A375 (cell line): ENCODE measurements around the gene COA3. TPM values are rescaled to one million over a fixed set of nuclear protein-coding genes. Genes with fewer than 3 reads are reported as not detected.

Source experiments
- small RNA-seq: library from RNA; depleted of rRNA; stranded (forward); fragments of <200 nt; gene quantifications from one replicate; pipeline ENCODE3, GENCODE V24; 2014
- total RNA-seq: library from RNA; depleted of rRNA; stranded (reverse); fragments of >200 nt; shearing (Covaris generic); gene quantifications from 2 replicates; pipeline ENCODE4 v1.2.3, GENCODE V29; 2014; rRNA removed

COA3 gene
- total RNA-seq, result 67.6 and 71.2 TPM in 2 replicates

GRCh38 chr17:42798383-42799380, at the start of gene COA3, which contains the start of gene CNTD1:
TSS of gene COA3 (minus strand) at chr17:42798704. CDS start at chr17:42798681, 23 bp downstream.
TSS of gene CNTD1 (plus strand) at chr17:42798861. CDS start at chr17:42799068, 207 bp downstream.

GRCh38 chr17:42844271-42844670, 45.8 kb upstream of the COA3 start, which contains the start of gene AOC2:
TSS of gene AOC2 (plus strand) at chr17:42844580. CDS start at chr17:42844627, 47 bp downstream.

GRCh38 chr17:42832934-42833766, 34.6 kb upstream of the COA3 start, which contains the start of gene PSME3:
TSS of gene PSME3 (plus strand) at chr17:42833397. CDS start at chr17:42833632, 235 bp downstream.

GRCh38 chr17:42779936-42780850, 18.3 kb downstream of the COA3 start, which contains the start of gene WNK4:
TSS of gene WNK4 (plus strand) at chr17:42780610. CDS start at chr17:42780699, 89 bp downstream.

GRCh38 chr17:42773290-42774035, 25.0 kb downstream of the COA3 start, which contains the start of gene VPS25:
TSS of gene VPS25 (plus strand) at chr17:42773449. CDS start at chr17:42773476, 27 bp downstream.

GRCh38 chr17:42760652-42761581, 37.6 kb downstream of the COA3 start, which contains the start of gene RAMP2:
TSS of gene RAMP2 (plus strand) at chr17:42761227. CDS start at chr17:42761262, 35 bp downstream.

Small RNA genes lying within 50 kb of the gene (small RNA-seq; reads per million reads assigned to genes)
- gene HMGN2P15, result not detected
- gene MIR6781, result not detected

Other genes starting within 250 kb of the COA3 start
- gene HSD17B1, start 245.8 kb downstream of the COA3 start, total RNA-seq, result 3.8 and 5.0 TPM in 2 replicates
- gene COASY, start 236.6 kb downstream of the COA3 start, total RNA-seq, result 57.8 and 67.7 TPM in 2 replicates
- gene MLX, start 231.6 kb downstream of the COA3 start, total RNA-seq, result 45.8 and 51.8 TPM in 2 replicates
- gene PSMC3IP, start 221.0 kb downstream of the COA3 start, total RNA-seq, result 46.8 and 48.6 TPM in 2 replicates
- 23.0 and 23.5 TPM in 2 replicates for gene RETREG3, start 189.3 kb downstream of the COA3 start, total RNA-seq
- gene TUBG1, start 189.0 kb downstream of the COA3 start, total RNA-seq, result 112 and 124 TPM in 2 replicates
- 14.8 and 15.7 TPM in 2 replicates for gene TUBG2, start 139.4 kb downstream of the COA3 start, total RNA-seq
- gene PLEKHH3, start 121.7 kb downstream of the COA3 start, total RNA-seq, result 20.7 and 31.9 TPM in 2 replicates
- gene CCR10, start 116.9 kb downstream of the COA3 start, total RNA-seq, result 0.72 and 1.4 TPM in 2 replicates
- gene CNTNAP1, start 116.2 kb downstream of the COA3 start, total RNA-seq, result 15.5 and 15.7 TPM in 2 replicates
- 22.5 and 31.1 TPM in 2 replicates for gene EZH1, start 53.7 kb downstream of the COA3 start, total RNA-seq
- gene RAMP2, start 37.5 kb downstream of the COA3 start, total RNA-seq, result not detected in 2 replicates
- gene VPS25, start 25.3 kb downstream of the COA3 start, total RNA-seq, result 121 and 134 TPM in 2 replicates
- gene WNK4, start 18.1 kb downstream of the COA3 start, total RNA-seq, result 16.1 and 27.3 TPM in 2 replicates
- gene CNTD1, start 157 bp upstream of the COA3 start, total RNA-seq, result 0.34 TPM in 1 of 2 replicates, not detected in the other
- 151 and 165 TPM in 2 replicates for gene BECN1, start 25.6 kb upstream of the COA3 start, total RNA-seq
- 139 and 155 TPM in 2 replicates for gene PSME3, start 34.7 kb upstream of the COA3 start, total RNA-seq
- gene AOC2, start 45.9 kb upstream of the COA3 start, total RNA-seq, result 1.1 and 1.5 TPM in 2 replicates
- 0.13 and 0.30 TPM in 2 replicates for gene AOC3, start 52.5 kb upstream of the COA3 start, total RNA-seq
- not detected in 2 replicates for gene G6PC1, start 102.1 kb upstream of the COA3 start, total RNA-seq
- gene AARSD1, start 165.8 kb upstream of the COA3 start, total RNA-seq, result 47.4 and 55.4 TPM in 2 replicates
- 0.30 and 0.69 TPM in 2 replicates for gene PTGES3L, start 181.4 kb upstream of the COA3 start, total RNA-seq
- gene RUNDC1, start 181.9 kb upstream of the COA3 start, total RNA-seq, result 13.0 and 14.3 TPM in 2 replicates
- 1,972 and 1,977 TPM in 2 replicates for gene RPL27, start 199.7 kb upstream of the COA3 start, total RNA-seq
- 59.1 and 62.8 TPM in 2 replicates for gene IFI35, start 208.1 kb upstream of the COA3 start, total RNA-seq
- gene VAT1, start 223.7 kb upstream of the COA3 start, total RNA-seq, result 93.3 and 111 TPM in 2 replicates
- gene RND2, start 226.5 kb upstream of the COA3 start, total RNA-seq, result 0.21 TPM in 1 of 2 replicates, not detected in the other